ENCODE data around the gene PHLDA3. TPM values are rescaled to one million over a fixed set of nuclear protein-coding genes. Genes with fewer than 3 reads are reported as not detected.

The PHLDA3 gene
- total and polyA plus RNA-seq, 2 of the 4 experiments (the other 2 are of a cell fraction) = 41.6 to 102 TPM

- WGBS, 2 experiments (ENCODE audit: extremely low coverage in 2 of 2, insufficient read length in 1 of 2) = no CpG with 5 or more reads among the region's 6 CpGs
Observed at GRCh38 chr1:201433609-201434008, 35.4 kb downstream of the PHLDA3 start.

More at GRCh38 chr1:201433609-201434008, 35.4 kb downstream of the PHLDA3 start:
- in situ Hi-C loops (cut with MboI; ENCODE audit: low sequenced_read_pairs) (no loop called here), intact Hi-C loops (cut with micrococcal nuclease) (loop anchor here (2.0 kb wide), 1 partner anchor 35 kb away; the partner anchor contains the start of gene PHLDA3), dilution Hi-C loops (cut with HindIII; ENCODE audit: low sequenced_read_pairs, unreplicated experiment) (no loop called here)
- ChIA-PET CTCF (interaction anchor here (0.6 to 1.3 kb wide), 3 partner anchors 49 to 240 kb away, joined by 3 to 7 read pairs (median 4); no protein-coding TSS in a partner anchor), POLR2A (ENCODE audit: unreplicated experiment) (no interaction called here)
- H3K4me3 ChIP-seq (ENCODE audit: insufficient read depth, low read depth, low read length) = no peak overlapping the region
- no peak overlapping the region for H2BK5ac ChIP-seq (ENCODE audit: low read depth, low read length, poor library complexity, severe bottlenecking)
- no peaks in the 10 kb centered on the region; the same call in none of the 2 replicates for H3K9me1 ChIP-seq (ENCODE audit: insufficient read depth, low read length)
- H3K4ac ChIP-seq (ENCODE audit: low read depth, low read length) = no peak overlapping the region
- no peak overlapping the region for H3K14ac ChIP-seq (replicated peaks; ENCODE audit: low read depth, low read length)
- no peak overlapping the region for H2AK9ac ChIP-seq (replicated peaks; ENCODE audit: low read depth, low read length, poor library complexity)
- no peaks in the 10 kb centered on the region for H3K79me1 ChIP-seq (ENCODE audit: low read depth in 1 of 2, low read length in 2 of 2)
- ATAC-seq (ENCODE audit: low read depth) (no peak), DNase-seq (no peak)
- H3K23ac ChIP-seq (ENCODE audit: low read depth, low read length) = no peak overlapping the region
- H4K91ac ChIP-seq (ENCODE audit: insufficient read depth, low read depth, low read length) = no peak overlapping the region
- H3K4me1 ChIP-seq (ENCODE audit: control insufficient read depth, insufficient read depth, low read length) = no peaks in the 10 kb centered on the region
- no peak overlapping the region for H4K5ac ChIP-seq (ENCODE audit: low read depth, low read length)
- TF ChIP-seq SMC3 (IDR thresholded peaks at IDR 0.05; ENCODE audit: low read depth, low read length) = no peak
- TF ChIP-seq CHD1 (IDR thresholded peaks at IDR 0.05; ENCODE audit: low read depth, low read length) = no peak
- TF ChIP-seq RAD21 (IDR thresholded peaks at IDR 0.05; ENCODE audit: low read length) = no peak
- TF ChIP-seq USF2 (IDR thresholded peaks at IDR 0.05; ENCODE audit: low read depth, low read length) = no peak
- no peak for TF ChIP-seq MXI1 (IDR thresholded peaks at IDR 0.05; ENCODE audit: borderline replicate concordance, low read depth, low read length)
- TF ChIP-seq FOS (IDR thresholded peaks at IDR 0.05; ENCODE audit: low read depth, low read length) = no peak
- TF ChIP-seq BHLHE40 (IDR thresholded peaks at IDR 0.05; ENCODE audit: low read depth, low read length) = no peak
- TF ChIP-seq ELK1 (IDR thresholded peaks at IDR 0.05; ENCODE audit: borderline replicate concordance, low read depth, low read length) = no peak
- TF ChIP-seq MAFK (IDR thresholded peaks at IDR 0.05; ENCODE audit: low read depth, low read length) = no peak
- H4K20me1 ChIP-seq (ENCODE audit: insufficient read depth, low read length) = no peaks in the 10 kb centered on the region
- H3K27ac ChIP-seq (ENCODE audit: insufficient read depth, low read length) = no peak overlapping the region
- H3K4me2 ChIP-seq (ENCODE audit: low read depth, low read length) = no peak overlapping the region
- no peak overlapping the region for H3K18ac ChIP-seq (ENCODE audit: low read depth, low read length)
- BruUV-seq (replicated peaks) = no TSS peak
- peaks cover 16% of the 10 kb centered on the region for H3K27me3 ChIP-seq (ENCODE audit: control insufficient read depth, insufficient read depth, low read length)
- H2BK20ac ChIP-seq (ENCODE audit: low read depth, low read length) = no peak overlapping the region
- no peak overlapping the region for H3K9ac ChIP-seq (ENCODE audit: low read depth, low read length)
- no peak overlapping the region for H2BK120ac ChIP-seq (ENCODE audit: low read depth, low read length)
- H3K9me3 ChIP-seq (ENCODE audit: control insufficient read depth, insufficient read depth, low read length) = no peaks in the 10 kb centered on the region
- no peaks in the 10 kb centered on the region for H3K36me3 ChIP-seq (ENCODE audit: control insufficient read depth, insufficient read depth, low read length)
- no peak overlapping the region for H2AK5ac ChIP-seq (ENCODE audit: low read depth, low read length)
- no peak overlapping the region for H2AFZ ChIP-seq (replicated peaks; ENCODE audit: low read length, poor library complexity)
- H3K56ac ChIP-seq (ENCODE audit: extremely low read depth, insufficient read depth, low read length) = no peak overlapping the region
- H4K8ac ChIP-seq (ENCODE audit: low read depth in 2 of 2, low read length in 2 of 2) = no peak overlapping the region
- no peak overlapping the region for H2BK15ac ChIP-seq (ENCODE audit: low read depth, low read length)
